H9 (cell line): ENCODE results near the gene IQSEC2. TPM values are rescaled to one million over a fixed set of nuclear protein-coding genes. Genes with fewer than 3 reads are reported as not detected.

Experiments
- DNase-seq: peaks from one replicate; pipeline ENCODE4 v3.0.0-alpha.2; 2017
- H2AFZ ChIP-seq: one replicate; pipeline ENCODE4 v1.6.1; 2013; ENCODE audit warnings: mild to moderate bottlenecking, low read length, control low read depth, moderate library complexity
- H2AK5ac ChIP-seq: 2 replicates; pipeline ENCODE4 v1.6.1; 2013; ENCODE audit warnings: low read length, control low read depth, mixed read lengths; ENCODE audit not compliant: insufficient read length
- H2BK120ac ChIP-seq: one replicate; pipeline ENCODE4 v1.6.1; 2013; ENCODE audit warnings: low read depth, mild to moderate bottlenecking, low read length, control low read depth, inconsistent platforms; ENCODE audit not compliant: poor library complexity, severe bottlenecking
- H2BK12ac ChIP-seq: 2 replicates; pipeline ENCODE4 v1.6.1; 2013; ENCODE audit warnings: low read length, control low read depth, mixed read lengths, low read depth; ENCODE audit not compliant: insufficient read length
- H2BK15ac ChIP-seq: 2 replicates; pipeline ENCODE4 v1.6.1; 2013; ENCODE audit warnings: low read depth, low read length, control low read depth
- H2BK20ac ChIP-seq: one replicate; pipeline ENCODE4 v1.6.1; 2013; ENCODE audit warnings: low read depth, mild to moderate bottlenecking, low read length, control low read depth, inconsistent platforms; ENCODE audit not compliant: poor library complexity, severe bottlenecking
- H2BK5ac ChIP-seq: 2 replicates; pipeline ENCODE4 v1.6.1; 2013; ENCODE audit warnings: low read length, control low read depth, mixed read lengths; ENCODE audit not compliant: insufficient read length
- H3K14ac ChIP-seq: 2 replicates; pipeline ENCODE4 v1.6.1; 2013; ENCODE audit warnings: low read length, control low read depth; ENCODE audit not compliant: insufficient read depth
- H3K18ac ChIP-seq: 2 replicates; pipeline ENCODE4 v1.6.1; 2013; ENCODE audit warnings: low read depth, mild to moderate bottlenecking, mixed read lengths, low read length, control low read depth; ENCODE audit not compliant: insufficient read length
- H3K23ac ChIP-seq: 2 replicates; pipeline ENCODE4 v1.6.1; 2013; ENCODE audit warnings: low read length, control low read depth, mixed read lengths, low read depth; ENCODE audit not compliant: insufficient read length
- H3K23me2 ChIP-seq: 2 replicates; pipeline ENCODE4 v1.6.1; 2013; ENCODE audit warnings: low read depth, mild to moderate bottlenecking, mixed read lengths, low read length, control low read depth; ENCODE audit not compliant: insufficient read length, poor library complexity, severe bottlenecking
- H3K27ac ChIP-seq: 2 replicates; pipeline ENCODE4 v1.5.1; 2013; ENCODE audit warnings: low read length, control low read depth, mixed read lengths, low read depth; ENCODE audit not compliant: insufficient read length
- H3K27me3 ChIP-seq: 2 replicates; pipeline ENCODE4 v1.6.1; 2013; ENCODE audit warnings: low read length, control low read depth, inconsistent platforms; ENCODE audit not compliant: insufficient read depth
- H3K4ac ChIP-seq: 2 replicates; pipeline ENCODE4 v1.6.1; 2013; ENCODE audit warnings: low read depth, mild to moderate bottlenecking, control low read depth, inconsistent platforms, low read length, moderate library complexity
- H3K4me1 ChIP-seq: 2 replicates; pipeline ENCODE4 v1.6.1; 2013; ENCODE audit warnings: low read length, control low read depth, inconsistent platforms; ENCODE audit not compliant: insufficient read depth
- H3K4me2 ChIP-seq: 2 replicates; pipeline ENCODE4 v1.6.1; 2013; ENCODE audit warnings: low read length, control low read depth, mixed read lengths; ENCODE audit not compliant: insufficient read length, insufficient read depth
- H3K56ac ChIP-seq: 2 replicates; pipeline ENCODE4 v1.6.1; 2013; ENCODE audit warnings: low read depth, mild to moderate bottlenecking, mixed read lengths, low read length, control low read depth; ENCODE audit not compliant: insufficient read length
- H3K79me1 ChIP-seq: 2 replicates; pipeline ENCODE4 v1.6.1; 2013; ENCODE audit warnings: low read depth, mild to moderate bottlenecking, moderate library complexity, low read length, control low read depth, inconsistent platforms; ENCODE audit not compliant: insufficient read depth, poor library complexity, severe bottlenecking
- H3K79me2 ChIP-seq: 2 replicates; pipeline ENCODE4 v1.6.1; 2013; ENCODE audit warnings: low read length, control low read depth, inconsistent platforms; ENCODE audit not compliant: insufficient read depth
- H3K9ac ChIP-seq: 2 replicates; pipeline ENCODE4 v1.6.1; 2013; ENCODE audit warnings: low read length, control low read depth, mixed read lengths; ENCODE audit not compliant: insufficient read length; ENCODE audit errors: extremely low read depth
- H3K9me3 ChIP-seq: one replicate; pipeline ENCODE4 v1.6.1; 2013; ENCODE audit warnings: low read depth, low read length, inconsistent platforms; ENCODE audit not compliant: control insufficient read depth
- H3T11ph ChIP-seq: one replicate; pipeline ENCODE4 v1.6.1; 2013; ENCODE audit warnings: mild to moderate bottlenecking, low read length, control low read depth, inconsistent platforms
- H4K20me1 ChIP-seq: one replicate; pipeline ENCODE4 v1.6.1; 2013; ENCODE audit not compliant: control insufficient read depth, insufficient read length, insufficient read depth
- H4K5ac ChIP-seq: 2 replicates; pipeline ENCODE4 v1.6.1; 2013; ENCODE audit warnings: low read depth, mild to moderate bottlenecking, mixed read lengths, low read length, control low read depth; ENCODE audit not compliant: insufficient read length
- H4K8ac ChIP-seq: replicated peaks from 2 replicates; pipeline ENCODE4 v1.6.1; 2013; ENCODE audit warnings: low read length, control low read depth, mixed read lengths, low read depth; ENCODE audit not compliant: insufficient read length
- H4K91ac ChIP-seq: 2 replicates; pipeline ENCODE4 v1.6.1; 2013; ENCODE audit warnings: low read depth, mild to moderate bottlenecking, moderate library complexity, mixed read lengths, low read length, control low read depth; ENCODE audit not compliant: insufficient read length
- H3K27ac Mint-ChIP-seq, 3 experiments: 2 replicates in 2 of 3; 3 replicates in 1 of 3; pipeline ENCODE4 v1.8.0; 2020 to 2021; ENCODE audit warnings: mixed read lengths in 3 of 3, mild to moderate bottlenecking in 1 of 3, moderate library complexity in 1 of 3
- H3K27me3 Mint-ChIP-seq: 2 replicates; pipeline ENCODE4 v1.8.0; 2021; ENCODE audit warnings: low read depth, mild to moderate bottlenecking, moderate library complexity, mixed read lengths
- H3K36me3 Mint-ChIP-seq, 3 experiments: 2 replicates in 2 of 3; 3 replicates in 1 of 3; pipeline ENCODE4 v1.8.0; 2020 to 2021; ENCODE audit warnings: low read depth in 3 of 3, mixed read lengths in 3 of 3; ENCODE audit not compliant: insufficient read depth in 1 of 3
- H3K4me1 Mint-ChIP-seq, 2 experiments: 2 replicates each; pipeline ENCODE4 v1.8.0; 2020; ENCODE audit warnings: mixed read lengths in 2 of 2
- H3K4me3 Mint-ChIP-seq, 2 experiments: 2 replicates in 1 of 2; 3 replicates in 1 of 2; pipeline ENCODE4 v1.8.0; 2020 to 2021; ENCODE audit warnings: mild to moderate bottlenecking in 2 of 2, mixed read lengths in 2 of 2, moderate library complexity in 1 of 2
- H3K9me3 Mint-ChIP-seq, 2 experiments: 2 replicates in 1 of 2; 3 replicates in 1 of 2; pipeline ENCODE4 v1.8.0; 2020; ENCODE audit warnings: mild to moderate bottlenecking in 2 of 2, mixed read lengths in 2 of 2, moderate library complexity in 1 of 2
- WGBS: extraction: QIAGEN DNeasy Blood & Tissue Kit; methylation state at CpG from one replicate; pipeline ENCODE4 v1.1.7; 2013; ENCODE audit warnings: missing lambda C conversion rate, low lambda C conversion rate, mixed read lengths; ENCODE audit not compliant: insufficient read length; ENCODE audit errors: extremely low coverage; 5-methylcytosine and 5-hydroxymethylcytosine counted together
- total RNA-seq: library from RNA; stranded (reverse); gene quantifications from 2 replicates; pipeline ENCODE4 v1.2.1, GENCODE V29; 2021
- TF ChIP-seq, protein P1 (sequence below): fragments of 200-600 bp; sonication (generic); conservative IDR thresholded peaks from 3 replicates; pipeline ENCODE4 v1.8.0; 2021; ENCODE audit warnings: antibody characterized with exemption, mild to moderate bottlenecking

Gene IQSEC2
- total RNA-seq, 1 experiment from 2014 or later, result 7.0 TPM

DNA sequence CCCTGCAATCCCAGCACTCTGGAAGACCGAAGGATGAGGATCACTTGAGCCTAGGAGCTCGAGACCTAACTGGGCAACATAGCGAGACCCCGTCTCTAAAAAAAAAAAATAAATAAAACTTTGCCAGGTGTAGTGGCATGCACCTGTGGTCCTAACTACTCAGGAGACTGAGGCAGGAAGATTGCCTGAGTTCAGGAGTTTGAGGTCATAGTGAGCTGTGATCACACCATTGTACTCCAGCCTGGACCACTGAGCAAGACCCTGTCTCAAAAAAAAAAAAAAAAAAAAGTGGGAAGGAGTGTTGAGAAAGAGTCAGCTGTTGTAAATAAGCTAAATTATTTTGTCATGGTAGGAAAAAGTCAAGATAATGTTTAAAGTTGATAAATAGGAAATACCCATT is 27.5 kb upstream of the IQSEC2 start:
- Histone ChIP-seq H3K4ac (no peak overlapping the region), H3T11ph (no peak overlapping the region), H3K23me2 (no peaks in the 10 kb centered on the region), H3K9me3 (peaks cover 23% of the 10 kb centered on the region), H3K79me1 (no peaks in the 10 kb centered on the region), H2BK5ac (no peak overlapping the region), H3K23ac (no peak overlapping the region), H3K18ac (no peak overlapping the region), H2AFZ (no peak overlapping the region), H3K79me2 (peaks cover 11% of the 10 kb centered on the region; the same call in 1 of the 2 replicates), H3K9ac (no peak overlapping the region), H4K91ac (no peak overlapping the region), H4K8ac (no peak overlapping the region), H3K27ac (no peak overlapping the region), H3K56ac (no peak overlapping the region), H3K14ac (no peak overlapping the region), H2BK15ac (no peak overlapping the region), H2BK12ac (no peak overlapping the region), H3K27me3 (no peaks in the 10 kb centered on the region), H3K4me1 (no peaks in the 10 kb centered on the region), H4K20me1 (no peaks in the 10 kb centered on the region), H4K5ac (no peak overlapping the region), H2BK120ac (no peak overlapping the region), H2AK5ac (no peak overlapping the region), H2BK20ac (no peak overlapping the region), H3K4me2 (no peak overlapping the region)
- H3K4me1 Mint-ChIP-seq, result peaks cover 0 to 6% of the 10 kb centered on the region in 2 experiments; a peak in 1 of 4 replicates
- DNase-seq, result no peak
- H3K27ac Mint-ChIP-seq, result no peak overlapping the region
- H3K36me3 Mint-ChIP-seq, result peaks cover 0 to 14% (median 6%) of the 10 kb centered on the region in 3 experiments; a peak in 5 of 7 replicates
- no CpG with 5 or more reads among the region's 4 CpGs for WGBS
- peaks cover 71 to 75% of the 10 kb centered on the region in 2 experiments for H3K9me3 Mint-ChIP-seq
- H3K4me3 Mint-ChIP-seq, result no peak overlapping the region
- peaks cover 2% of the 10 kb centered on the region; the same call in 1 of the 2 replicates for H3K27me3 Mint-ChIP-seq
- TF ChIP-seq, protein P1, sequence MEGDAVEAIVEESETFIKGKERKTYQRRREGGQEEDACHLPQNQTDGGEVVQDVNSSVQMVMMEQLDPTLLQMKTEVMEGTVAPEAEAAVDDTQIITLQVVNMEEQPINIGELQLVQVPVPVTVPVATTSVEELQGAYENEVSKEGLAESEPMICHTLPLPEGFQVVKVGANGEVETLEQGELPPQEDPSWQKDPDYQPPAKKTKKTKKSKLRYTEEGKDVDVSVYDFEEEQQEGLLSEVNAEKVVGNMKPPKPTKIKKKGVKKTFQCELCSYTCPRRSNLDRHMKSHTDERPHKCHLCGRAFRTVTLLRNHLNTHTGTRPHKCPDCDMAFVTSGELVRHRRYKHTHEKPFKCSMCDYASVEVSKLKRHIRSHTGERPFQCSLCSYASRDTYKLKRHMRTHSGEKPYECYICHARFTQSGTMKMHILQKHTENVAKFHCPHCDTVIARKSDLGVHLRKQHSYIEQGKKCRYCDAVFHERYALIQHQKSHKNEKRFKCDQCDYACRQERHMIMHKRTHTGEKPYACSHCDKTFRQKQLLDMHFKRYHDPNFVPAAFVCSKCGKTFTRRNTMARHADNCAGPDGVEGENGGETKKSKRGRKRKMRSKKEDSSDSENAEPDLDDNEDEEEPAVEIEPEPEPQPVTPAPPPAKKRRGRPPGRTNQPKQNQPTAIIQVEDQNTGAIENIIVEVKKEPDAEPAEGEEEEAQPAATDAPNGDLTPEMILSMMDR, result no peak
